MCF 10A (cell line): ENCODE data around the gene DNAL1. TPM values are rescaled to one million over a fixed set of nuclear protein-coding genes. Genes with fewer than 3 reads are reported as not detected.
A peak's percentile ranks its signal among the peaks of the same experiment; 100 is the strongest.

Experiments
- BruUV-seq: library from RNA; stranded (reverse); fragments of 400-500 nt; replicated peaks from 2 replicates; lab custom pipeline; 2021; lab: Mats Ljungman, UMichigan
- CTCF ChIA-PET: fragments of 300-600 bp; sonication (Branson Sonifier 250); formaldehyde crosslinking; extraction: SDS; loops from one replicate; lab custom pipeline; 2021; ENCODE audit warnings: antibody characterized with exemption, inconsistent platforms; lab: Yijun Ruan, JAX
- POLR2A ChIA-PET: fragments of 300-600, 350-650 bp; sonication (Branson Sonifier 250); formaldehyde crosslinking; extraction: SDS; loops from one replicate; lab custom pipeline; 2020; ENCODE audit warnings: antibody characterized with exemption, inconsistent platforms; lab: Yijun Ruan, JAX
- DNase-seq: peaks from one replicate; pipeline ENCODE4 v3.0.0-alpha.2; 2018; ENCODE audit not compliant: unreplicated experiment
- H3K27ac Mint-ChIP-seq: one replicate; pipeline ENCODE4 v1.8.0; 2022; ENCODE audit warnings: mild to moderate bottlenecking, low read depth, mixed read lengths; ENCODE audit not compliant: unreplicated experiment
- H3K27me3 Mint-ChIP-seq: one replicate; pipeline ENCODE4 v1.8.0; 2022; ENCODE audit warnings: mixed read lengths; ENCODE audit not compliant: insufficient read depth, unreplicated experiment
- H3K36me3 Mint-ChIP-seq: one replicate; pipeline ENCODE4 v1.8.0; 2022; ENCODE audit warnings: mild to moderate bottlenecking, moderate library complexity, mixed read lengths; ENCODE audit not compliant: insufficient read depth, unreplicated experiment
- H3K4me1 Mint-ChIP-seq: one replicate; pipeline ENCODE4 v1.8.0; 2022; ENCODE audit warnings: mixed read lengths; ENCODE audit not compliant: insufficient read depth, unreplicated experiment
- H3K4me3 Mint-ChIP-seq: one replicate; pipeline ENCODE4 v1.8.0; 2022; ENCODE audit warnings: mild to moderate bottlenecking, moderate library complexity, mixed read lengths; ENCODE audit not compliant: unreplicated experiment
- H3K9me3 Mint-ChIP-seq: one replicate; pipeline ENCODE4 v1.8.0; 2022; ENCODE audit warnings: mixed read lengths; ENCODE audit not compliant: unreplicated experiment
- intact Hi-C: fragments of 100-400 bp; cut with micrococcal nuclease; formaldehyde crosslinking; loops from 2 replicates; pipeline ENCODE4 v1.14.1; 2022
- total RNA-seq: library from RNA; stranded (reverse); gene quantifications from 2 replicates; pipeline ENCODE4 v1.2.3, GENCODE V29; 2022
- TF ChIP-seq, protein P1 (sequence below): fragments of 200-600 bp; IDR thresholded peaks from one replicate; pipeline ENCODE4 v1.8.0; 2022; ENCODE audit warnings: antibody characterized with exemption, mild to moderate bottlenecking; ENCODE audit not compliant: unreplicated experiment

DNAL1 gene
- total RNA-seq, 1 experiment from 2014 or later, result 18.5 TPM

- ChIA-PET CTCF (interaction anchor here (0.7 to 3.8 kb wide), 3 partner anchors 22 to 69 kb away, joined by 3 to 15 read pairs (median 4); no protein-coding TSS in a partner anchor), POLR2A (interaction anchor here (3.7 to 12.5 kb wide), 5 partner anchors 8 to 38 kb away, joined by 13 to 480 read pairs (median 189); partner anchors contain the start of gene PNMA1)
- Mint-ChIP-seq H3K9me3 (no peaks in the 10 kb centered on the region), H3K4me1 (peaks cover 81% of the 10 kb centered on the region), H3K27ac (peak overlapping the region; percentile 89), H3K4me3 (no peak overlapping the region), H3K27me3 (no peaks in the 10 kb centered on the region), H3K36me3 (peaks cover 12% of the 10 kb centered on the region)
- intact Hi-C loops, result loop anchor here (5.0 kb wide), 1 partner anchor 36 kb away; no protein-coding TSS in a partner anchor
- TF ChIP-seq, protein P1, sequence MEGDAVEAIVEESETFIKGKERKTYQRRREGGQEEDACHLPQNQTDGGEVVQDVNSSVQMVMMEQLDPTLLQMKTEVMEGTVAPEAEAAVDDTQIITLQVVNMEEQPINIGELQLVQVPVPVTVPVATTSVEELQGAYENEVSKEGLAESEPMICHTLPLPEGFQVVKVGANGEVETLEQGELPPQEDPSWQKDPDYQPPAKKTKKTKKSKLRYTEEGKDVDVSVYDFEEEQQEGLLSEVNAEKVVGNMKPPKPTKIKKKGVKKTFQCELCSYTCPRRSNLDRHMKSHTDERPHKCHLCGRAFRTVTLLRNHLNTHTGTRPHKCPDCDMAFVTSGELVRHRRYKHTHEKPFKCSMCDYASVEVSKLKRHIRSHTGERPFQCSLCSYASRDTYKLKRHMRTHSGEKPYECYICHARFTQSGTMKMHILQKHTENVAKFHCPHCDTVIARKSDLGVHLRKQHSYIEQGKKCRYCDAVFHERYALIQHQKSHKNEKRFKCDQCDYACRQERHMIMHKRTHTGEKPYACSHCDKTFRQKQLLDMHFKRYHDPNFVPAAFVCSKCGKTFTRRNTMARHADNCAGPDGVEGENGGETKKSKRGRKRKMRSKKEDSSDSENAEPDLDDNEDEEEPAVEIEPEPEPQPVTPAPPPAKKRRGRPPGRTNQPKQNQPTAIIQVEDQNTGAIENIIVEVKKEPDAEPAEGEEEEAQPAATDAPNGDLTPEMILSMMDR, result no peak
- DNase-seq, result no peak
- no TSS peak for BruUV-seq
Measured at GRCh38 chr14:73751157-73751691, 106.4 kb downstream of the DNAL1 start.

- H3K27me3 Mint-ChIP-seq, result no peaks in the 10 kb centered on the region
- H3K27ac Mint-ChIP-seq, result peak overlapping the region; percentile 89
- TF ChIP-seq, protein P1, result peak; percentile 24
- peaks cover 21% of the 10 kb centered on the region for H3K36me3 Mint-ChIP-seq
- no peaks in the 10 kb centered on the region for H3K9me3 Mint-ChIP-seq
- intact Hi-C loops, result loop anchor here (5.0 kb wide), 1 partner anchor 35 kb away; no protein-coding TSS in a partner anchor
- ChIA-PET CTCF (interaction anchor here (0.6 to 3.8 kb wide), 9 partner anchors 9 to 78 kb away, joined by 3 to 15 read pairs (median 3); no protein-coding TSS in a partner anchor), POLR2A (interaction anchor here (0.7 to 12.5 kb wide), 12 partner anchors 10 to 135 kb away, joined by 3 to 480 read pairs (median 28); partner anchors contain the start of genes PNMA1, PTGR2 and ZNF410)
- H3K4me3 Mint-ChIP-seq, result peak overlapping the region; percentile 86
- no TSS peak for BruUV-seq
- peaks cover 84% of the 10 kb centered on the region for H3K4me1 Mint-ChIP-seq
- DNase-seq, result peak; percentile 90
Measured at GRCh38 chr14:73752297-73752992, 107.7 kb downstream of the DNAL1 start.

Other genes with a start within 250 kb of the DNAL1 start
- 81.5 and 88.5 TPM in 2 replicates for gene NUMB, start 186.4 kb upstream of the DNAL1 start, total RNA-seq
- 12.3 and 12.4 TPM in 2 replicates for gene RIOX1, start 154.1 kb upstream of the DNAL1 start, total RNA-seq
- 2.1 and 2.8 TPM in 2 replicates for gene ACOT1, start 107.8 kb upstream of the DNAL1 start, total RNA-seq
- gene HEATR4, start 86.0 kb upstream of the DNAL1 start, total RNA-seq, result 0.37 and 1.8 TPM in 2 replicates
- gene ACOT2, start 75.8 kb upstream of the DNAL1 start, total RNA-seq, result 18.5 and 23.4 TPM in 2 replicates
- not detected in 2 replicates for gene ACOT4, start 53.1 kb upstream of the DNAL1 start, total RNA-seq
- gene ACOT6, start 32.5 kb upstream of the DNAL1 start, total RNA-seq, result not detected in 2 replicates
- 43.3 and 46.3 TPM in 2 replicates for gene PNMA1, start 69.4 kb downstream of the DNAL1 start, total RNA-seq
- 9.2 and 13.1 TPM in 2 replicates for gene PTGR2, start 206.8 kb downstream of the DNAL1 start, total RNA-seq
- gene ZNF410, start 241.9 kb downstream of the DNAL1 start, total RNA-seq, result 74.0 and 76.0 TPM in 2 replicates